Uterus (tissue), 2 donors: ENCODE measurements around the gene LDHD.

Experiments
- POLR2A ChIP-seq, 2 donors: fragments of 450-650 bp; IDR thresholded peaks; one replicate each; pipeline ENCODE4 v1.6.1; 2016; ENCODE audit warnings: antibody characterized with exemption in 2 of 2, mild to moderate bottlenecking in 1 of 2, moderate library complexity in 1 of 2
- TF ChIP-seq, protein P1 (sequence below), 4 experiments: fragments of 200-600 bp in 2 of 4; fragments of 450-650 bp in 2 of 4; sonication (generic) in 2 of 4; IDR thresholded peaks; one replicate each; pipeline ENCODE4 v1.5.1; 2016 to 2019; ENCODE audit warnings: antibody characterized with exemption in 4 of 4, mild to moderate bottlenecking in 2 of 4, moderate library complexity in 1 of 4

DNA sequence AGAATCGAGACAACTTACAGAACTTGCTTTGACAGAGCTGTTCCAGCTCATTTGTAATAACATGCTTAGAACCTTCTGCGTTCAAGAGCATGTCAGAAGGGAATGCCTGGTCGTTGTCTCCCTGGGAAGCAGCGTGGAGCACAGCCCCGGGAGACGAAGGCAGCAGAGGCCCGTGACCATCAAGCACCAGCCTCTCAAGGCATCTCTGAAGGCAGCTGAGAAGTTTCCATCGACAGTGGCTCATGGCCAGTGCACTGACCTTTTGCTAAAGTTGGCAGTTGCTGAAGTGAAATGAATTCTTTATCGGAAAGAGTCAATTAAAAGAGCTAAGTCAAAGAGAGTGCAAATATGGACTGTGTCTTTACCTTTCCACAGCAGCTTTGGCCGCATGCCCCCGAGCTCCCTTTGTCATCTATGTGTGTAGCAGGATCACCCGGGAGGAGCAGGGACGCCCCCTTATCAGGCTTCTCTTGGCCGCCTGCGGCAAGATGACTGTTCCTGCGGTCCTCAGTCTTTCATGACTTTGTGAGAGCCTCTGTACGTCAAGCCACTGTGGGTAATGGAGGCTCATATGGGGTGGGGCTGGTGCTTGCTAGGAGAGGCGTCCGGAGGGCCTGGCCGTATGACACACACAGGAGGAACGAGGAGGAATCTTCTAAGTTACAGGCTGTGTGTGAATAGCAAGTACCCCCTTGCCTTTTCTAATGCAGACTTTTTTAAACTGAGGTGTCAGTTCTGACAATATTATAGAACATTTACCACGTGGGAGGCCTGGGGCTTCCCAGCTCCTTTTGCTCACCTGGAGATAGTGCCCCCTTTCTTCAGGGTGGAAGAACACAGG is 54.2 kb downstream of the LDHD start:
- TF ChIP-seq, protein P1, sequence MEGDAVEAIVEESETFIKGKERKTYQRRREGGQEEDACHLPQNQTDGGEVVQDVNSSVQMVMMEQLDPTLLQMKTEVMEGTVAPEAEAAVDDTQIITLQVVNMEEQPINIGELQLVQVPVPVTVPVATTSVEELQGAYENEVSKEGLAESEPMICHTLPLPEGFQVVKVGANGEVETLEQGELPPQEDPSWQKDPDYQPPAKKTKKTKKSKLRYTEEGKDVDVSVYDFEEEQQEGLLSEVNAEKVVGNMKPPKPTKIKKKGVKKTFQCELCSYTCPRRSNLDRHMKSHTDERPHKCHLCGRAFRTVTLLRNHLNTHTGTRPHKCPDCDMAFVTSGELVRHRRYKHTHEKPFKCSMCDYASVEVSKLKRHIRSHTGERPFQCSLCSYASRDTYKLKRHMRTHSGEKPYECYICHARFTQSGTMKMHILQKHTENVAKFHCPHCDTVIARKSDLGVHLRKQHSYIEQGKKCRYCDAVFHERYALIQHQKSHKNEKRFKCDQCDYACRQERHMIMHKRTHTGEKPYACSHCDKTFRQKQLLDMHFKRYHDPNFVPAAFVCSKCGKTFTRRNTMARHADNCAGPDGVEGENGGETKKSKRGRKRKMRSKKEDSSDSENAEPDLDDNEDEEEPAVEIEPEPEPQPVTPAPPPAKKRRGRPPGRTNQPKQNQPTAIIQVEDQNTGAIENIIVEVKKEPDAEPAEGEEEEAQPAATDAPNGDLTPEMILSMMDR (IDR thresholded peaks at IDR 0.05): no peak
- TF ChIP-seq POLR2A (IDR thresholded peaks at IDR 0.05): no peak
